Mesenchymal stem cell (in vitro differentiated cells and primary cell): Measurements from ENCODE around the gene CORO6.

Source experiments
- DNase-seq: peaks from one replicate; pipeline ENCODE4 v3.0.0-alpha.2; 2013
- H2AFZ ChIP-seq: one replicate; pipeline ENCODE4 v1.6.1; 2013; ENCODE audit warnings: low read depth, mild to moderate bottlenecking, control low read depth, inconsistent platforms, low read length, moderate library complexity
- H2AK5ac ChIP-seq: 2 replicates; pipeline ENCODE4 v1.6.1; 2013; ENCODE audit warnings: low read length, moderate library complexity, mild to moderate bottlenecking, inconsistent platforms; ENCODE audit not compliant: severe bottlenecking
- H2BK120ac ChIP-seq: one replicate; pipeline ENCODE4 v1.6.1; 2013; ENCODE audit warnings: low read depth, mild to moderate bottlenecking, inconsistent platforms, low read length, moderate library complexity
- H2BK12ac ChIP-seq, 2 experiments: one replicate each; pipeline ENCODE4 v1.6.1; 2013; ENCODE audit warnings: inconsistent platforms in 2 of 2, low read length in 2 of 2, mild to moderate bottlenecking in 2 of 2, moderate library complexity in 2 of 2, control low read depth in 1 of 2
- H2BK15ac ChIP-seq: one replicate; pipeline ENCODE4 v1.6.1; 2013; ENCODE audit warnings: mild to moderate bottlenecking, low read depth, inconsistent platforms; ENCODE audit not compliant: poor library complexity, severe bottlenecking
- H2BK5ac ChIP-seq: 2 replicates; pipeline ENCODE4 v1.6.1; 2013; ENCODE audit warnings: low read depth, mild to moderate bottlenecking, low read length, control low read depth, inconsistent platforms; ENCODE audit not compliant: poor library complexity, severe bottlenecking
- H3K14ac ChIP-seq, 2 experiments: one replicate each; pipeline ENCODE4 v1.6.1; 2013; ENCODE audit warnings: inconsistent platforms in 2 of 2, low read length in 2 of 2, control low read depth in 1 of 2, mild to moderate bottlenecking in 1 of 2, moderate library complexity in 1 of 2
- H3K18ac ChIP-seq, 2 experiments: one replicate each; pipeline ENCODE4 v1.6.1; 2013; ENCODE audit warnings: inconsistent platforms in 2 of 2, low read length in 2 of 2, control low read depth in 1 of 2, low read depth in 1 of 2, mild to moderate bottlenecking in 1 of 2
- H3K23ac ChIP-seq, 2 experiments: one replicate each; pipeline ENCODE4 v1.6.1; 2013; ENCODE audit warnings: inconsistent platforms in 2 of 2, low read length in 2 of 2, mild to moderate bottlenecking in 2 of 2, moderate library complexity in 2 of 2, control low read depth in 1 of 2
- H3K27ac ChIP-seq: 2 replicates; pipeline ENCODE4 v1.5.1; 2013; ENCODE audit warnings: mild to moderate bottlenecking, moderate library complexity, low read length, control low read depth, inconsistent platforms; ENCODE audit not compliant: poor library complexity, severe bottlenecking
- H3K27me3 ChIP-seq, 2 experiments: 2 replicates each; pipeline versions ENCODE4 v1.6.1 to v1.7.0; 2013; ENCODE audit warnings: low read length in 2 of 2, mild to moderate bottlenecking in 2 of 2, moderate library complexity in 2 of 2, control low read depth in 1 of 2, inconsistent platforms in 1 of 2; ENCODE audit not compliant: control insufficient read depth in 1 of 2, insufficient read depth in 1 of 2
- H3K36me3 ChIP-seq, 2 experiments: 2 replicates each; pipeline versions ENCODE4 v1.6.1 to v1.7.0; 2013; ENCODE audit warnings: low read length in 2 of 2, control low read depth in 1 of 2, inconsistent platforms in 1 of 2, low read depth in 1 of 2, mild to moderate bottlenecking in 1 of 2; ENCODE audit not compliant: insufficient read depth in 2 of 2, control insufficient read depth in 1 of 2
- H3K4ac ChIP-seq, 2 experiments: one replicate each; pipeline ENCODE4 v1.6.1; 2013; ENCODE audit warnings: inconsistent platforms in 2 of 2, low read length in 2 of 2, mild to moderate bottlenecking in 2 of 2, moderate library complexity in 2 of 2, control low read depth in 1 of 2, low read depth in 1 of 2
- H3K4me1 ChIP-seq: 2 replicates; pipeline ENCODE4 v1.6.1; 2013; ENCODE audit warnings: low read depth, low read length, control low read depth; ENCODE audit not compliant: control insufficient read depth, insufficient read depth
- H3K4me2 ChIP-seq: 2 replicates; pipeline ENCODE4 v1.6.1; 2013; ENCODE audit warnings: low read length, mild to moderate bottlenecking, inconsistent platforms; ENCODE audit not compliant: poor library complexity, severe bottlenecking
- H3K4me3 ChIP-seq, 2 experiments: 2 replicates each; pipeline versions ENCODE4 v1.5.1 to v1.7.0; 2013; ENCODE audit warnings: low read length in 2 of 2, mild to moderate bottlenecking in 2 of 2, control low read depth in 1 of 2, low read depth in 1 of 2; ENCODE audit not compliant: insufficient read depth in 1 of 2
- H3K79me1 ChIP-seq: replicated peaks from 2 replicates; pipeline ENCODE4 v1.6.1; 2013; ENCODE audit warnings: mild to moderate bottlenecking, control low read depth, low read length, inconsistent platforms; ENCODE audit not compliant: poor library complexity, severe bottlenecking
- H3K9ac ChIP-seq: 2 replicates; pipeline ENCODE4 v1.7.0; 2013; ENCODE audit warnings: mild to moderate bottlenecking, low read length, moderate library complexity
- H3K9me3 ChIP-seq: 2 replicates; pipeline ENCODE4 v1.7.0; 2013; ENCODE audit warnings: mild to moderate bottlenecking, low read length; ENCODE audit not compliant: control insufficient read depth
- H4K8ac ChIP-seq: one replicate; pipeline ENCODE4 v1.6.1; 2013; ENCODE audit warnings: inconsistent platforms, mild to moderate bottlenecking, low read length, moderate library complexity
- H4K91ac ChIP-seq: one replicate; pipeline ENCODE4 v1.6.1; 2013; ENCODE audit warnings: mild to moderate bottlenecking, low read length, inconsistent platforms
- WGBS: methylation state at CpG from one replicate; pipeline ENCODE4 v1.1.7; 2013; ENCODE audit warnings: mixed read lengths; 5-methylcytosine and 5-hydroxymethylcytosine counted together

CORO6 gene

GRCh38 chr17:29583324-29584248, 39.1 kb downstream of the CORO6 start:
- no peak overlapping the region for H3K23ac ChIP-seq
- DNase-seq = no peak
- no peak overlapping the region for H4K91ac ChIP-seq
- peaks cover 43% of the 10 kb centered on the region for H3K4me1 ChIP-seq
- no peak overlapping the region for H3K9ac ChIP-seq
- H3K18ac ChIP-seq = no peak overlapping the region
- H3K4me2 ChIP-seq = no peak overlapping the region
- no peak overlapping the region for H3K4me3 ChIP-seq
- H2BK120ac ChIP-seq = no peak overlapping the region
- no peak overlapping the region for H2AK5ac ChIP-seq
- no peak overlapping the region for H3K4ac ChIP-seq
- H2AFZ ChIP-seq = no peak overlapping the region
- no peak overlapping the region for H3K27ac ChIP-seq
- H3K9me3 ChIP-seq = no peaks in the 10 kb centered on the region
- WGBS = 91% methylated on average over 15 of the region's 16 CpGs
- H2BK5ac ChIP-seq = no peak overlapping the region
- H2BK12ac ChIP-seq = no peak overlapping the region
- no peak overlapping the region for H3K14ac ChIP-seq
- H3K79me1 ChIP-seq = peaks cover 33% of the 10 kb centered on the region
- peaks cover 41 to 49% of the 10 kb centered on the region in 2 experiments for H3K36me3 ChIP-seq
- no peak overlapping the region for H2BK15ac ChIP-seq
- H3K27me3 ChIP-seq = no peaks in the 10 kb centered on the region
- H4K8ac ChIP-seq = no peak overlapping the region

- no peak overlapping the region for H3K4me2 ChIP-seq
- H4K8ac ChIP-seq = no peak overlapping the region
- H3K79me1 ChIP-seq = peaks cover 41% of the 10 kb centered on the region
- H3K4me3 ChIP-seq = no peak overlapping the region
- H2BK120ac ChIP-seq = no peak overlapping the region
- H2BK15ac ChIP-seq = no peak overlapping the region
- no peak overlapping the region for H3K27ac ChIP-seq
- H3K9ac ChIP-seq = no peak overlapping the region
- H3K14ac ChIP-seq = no peak overlapping the region
- H3K9me3 ChIP-seq = no peaks in the 10 kb centered on the region
- no peak overlapping the region for H2BK5ac ChIP-seq
- H2AFZ ChIP-seq = no peak overlapping the region
- H3K4me1 ChIP-seq = peaks cover 41% of the 10 kb centered on the region
- no peak overlapping the region for H2AK5ac ChIP-seq
- no peaks in the 10 kb centered on the region for H3K27me3 ChIP-seq
- peaks cover 49 to 57% of the 10 kb centered on the region in 2 experiments for H3K36me3 ChIP-seq
- no peak overlapping the region for H3K23ac ChIP-seq
- no peak for DNase-seq
- no peak overlapping the region for H4K91ac ChIP-seq
- no peak overlapping the region for H3K4ac ChIP-seq
- H3K18ac ChIP-seq = no peak overlapping the region
- WGBS = 96% methylated on average over 12 of the region's 13 CpGs
- no peak overlapping the region for H2BK12ac ChIP-seq
Measured at GRCh38 chr17:29582772-29583171, 39.9 kb downstream of the CORO6 start.

GRCh38 chr17:29582254-29582765, 40.4 kb downstream of the CORO6 start:
- Histone ChIP-seq H3K36me3 (peaks cover 54 to 62% of the 10 kb centered on the region in 2 experiments), H2BK12ac (no peak overlapping the region), H4K8ac (no peak overlapping the region), H2BK120ac (no peak overlapping the region), H3K4ac (no peak overlapping the region), H2AFZ (no peak overlapping the region), H3K9ac (no peak overlapping the region), H4K91ac (no peak overlapping the region), H2AK5ac (no peak overlapping the region), H2BK5ac (no peak overlapping the region), H3K27me3 (no peaks in the 10 kb centered on the region), H2BK15ac (no peak overlapping the region), H3K14ac (no peak overlapping the region), H3K27ac (no peak overlapping the region), H3K4me1 (peaks cover 37% of the 10 kb centered on the region), H3K79me1 (peaks cover 42% of the 10 kb centered on the region), H3K4me2 (no peak overlapping the region), H3K23ac (no peak overlapping the region), H3K18ac (no peak overlapping the region), H3K4me3 (no peak overlapping the region), H3K9me3 (no peaks in the 10 kb centered on the region)
- DNase-seq = no peak
- 93% methylated on average over 10 of the region's 10 CpGs for WGBS

GRCh38 chr17:29581583-29582253, 41.0 kb downstream of the CORO6 start:
- Histone ChIP-seq H4K91ac (no peak overlapping the region), H2BK5ac (no peak overlapping the region), H3K9ac (no peak overlapping the region), H2BK120ac (no peak overlapping the region), H3K23ac (no peak overlapping the region), H2AFZ (no peak overlapping the region), H3K4me1 (peaks cover 31% of the 10 kb centered on the region), H3K18ac (no peak overlapping the region), H3K27ac (no peak overlapping the region), H2AK5ac (no peak overlapping the region), H3K27me3 (no peaks in the 10 kb centered on the region), H2BK15ac (no peak overlapping the region), H3K14ac (no peak overlapping the region), H2BK12ac (no peak overlapping the region), H3K4ac (no peak overlapping the region), H3K9me3 (no peaks in the 10 kb centered on the region), H3K4me2 (no peak overlapping the region), H3K36me3 (peaks cover 60 to 68% of the 10 kb centered on the region in 2 experiments), H3K79me1 (peaks cover 46% of the 10 kb centered on the region), H3K4me3 (no peak overlapping the region), H4K8ac (no peak overlapping the region)
- 95% methylated on average over 20 of the region's 20 CpGs for WGBS
- DNase-seq = no peak
